Measurements from ENCODE around the gene FN1.

- no peak for TF ChIP-seq CTCF (conservative IDR thresholded peaks at IDR 0.05; ENCODE audit: low read depth, low read length)
- TF ChIP-seq EZH2 (IDR thresholded peaks at IDR 0.05; ENCODE audit: borderline replicate concordance, low read depth, low read length, poor library complexity, severe bottlenecking) = no peak
Measured at GRCh38 chr2:215316336-215316735, 119.5 kb downstream of the FN1 start.
